BLaER1 treated with 17β-estradiol and CSF1 and Interleukin-3, amounts not matched to agents 10 nM and 100 nM (cell line): Measurements from ENCODE around the gene C22orf23.

Experiments used
- H3K27ac ChIP-seq, 11 experiments: shearing (Covaris generic); formaldehyde crosslinking; 2 replicates each; pipeline ENCODE4 v1.8.1; 2022
- H3K27me3 ChIP-seq, 11 experiments: shearing (Covaris generic); formaldehyde crosslinking; 2 replicates each; pipeline ENCODE4 v1.8.1; 2022
- H3K36me3 ChIP-seq, 11 experiments: shearing (Covaris generic); formaldehyde crosslinking; 2 replicates each; pipeline ENCODE4 v1.8.1; 2022
- H3K4me1 ChIP-seq, 10 experiments: shearing (Covaris generic); formaldehyde crosslinking; 2 replicates each; pipeline ENCODE4 v1.8.1; 2022
- H3K4me2 ChIP-seq, 11 experiments: shearing (Covaris generic); formaldehyde crosslinking; 2 replicates each; pipeline ENCODE4 v1.8.1; 2022
- H3K4me3 ChIP-seq, 10 experiments: shearing (Covaris generic); formaldehyde crosslinking; 2 replicates each; pipeline ENCODE4 v1.8.1; 2022
- H3K9ac ChIP-seq, 11 experiments: shearing (Covaris generic); formaldehyde crosslinking; 2 replicates each; pipeline ENCODE4 v1.8.1; 2022
- H3K9me3 ChIP-seq, 11 experiments: shearing (Covaris generic); formaldehyde crosslinking; replicated peaks in 1 of 11; 2 replicates each; pipeline ENCODE4 v1.8.1; 2022
- H4K20me1 ChIP-seq, 11 experiments: shearing (Covaris generic); formaldehyde crosslinking; 2 replicates each; pipeline ENCODE4 v1.8.1; 2022
- Cebpa-rat ChIP-seq, 11 experiments: shearing (Covaris generic); IDR thresholded peaks; 2 replicates each; pipeline ENCODE4 v1.8.1; 2022

The C22orf23 gene

GRCh38 chr22:37994049-37994448 is 40.6 kb upstream of the C22orf23 start:
- Histone ChIP-seq H4K20me1 (0 out of 22 replicates have a peak, but pooled peaks cover 0 to 4% (median 0%) of the 10 kb centered on the region in 11 experiments), H3K36me3 (no peaks in the 10 kb centered on the region), H3K4me3 (no peak overlapping the region), H3K9ac (0 out of 22 replicates have a peak overlapping the region, but pooled peaks of 1 of the 11 experiments have one; percentile 24), H3K9me3 (no peaks in the 10 kb centered on the region), H3K27me3 (no peaks in the 10 kb centered on the region), H3K4me2 (peak overlapping the region in 10 of 11 experiments; percentile 7 to 97 (median 94); a peak in 15 of 22 replicates), H3K4me1 (peaks cover 53 to 69% (median 57%) of the 10 kb centered on the region in 10 experiments), H3K27ac (peak overlapping the region in 4 of 11 experiments; percentile 1 to 44 (median 12); a peak in 2 of 22 replicates)
- no peak for TF ChIP-seq Cebpa-rat (IDR thresholded peaks at IDR 0.05)

- Histone ChIP-seq H3K4me2 (peak overlapping the region in 3 of 11 experiments; percentile 42 to 74 (median 62); a peak in 6 of 22 replicates), H3K4me1 (peaks cover 37 to 52% (median 42%) of the 10 kb centered on the region in 10 experiments), H3K36me3 (peaks cover 0 to 4% (median 0%) of the 10 kb centered on the region in 11 experiments; a peak in 3 of 22 replicates), H4K20me1 (0 out of 22 replicates have a peak, but pooled peaks cover 0 to 4% (median 0%) of the 10 kb centered on the region in 11 experiments), H3K4me3 (no peak overlapping the region), H3K9me3 (no peaks in the 10 kb centered on the region), H3K27ac (no peak overlapping the region), H3K9ac (no peak overlapping the region), H3K27me3 (no peaks in the 10 kb centered on the region)
- no peak for TF ChIP-seq Cebpa-rat (IDR thresholded peaks at IDR 0.05)
These were observed 38.5 kb upstream of the C22orf23 start for GRCh38 chr22:37991731-37992442.

GRCh38 chr22:37990862-37991261 is 37.5 kb upstream of the C22orf23 start:
- no peak for TF ChIP-seq Cebpa-rat (IDR thresholded peaks at IDR 0.05)
- Histone ChIP-seq H4K20me1 (0 out of 22 replicates have a peak, but pooled peaks cover 0 to 4% (median 0%) of the 10 kb centered on the region in 11 experiments), H3K27me3 (no peaks in the 10 kb centered on the region), H3K4me2 (no peak overlapping the region), H3K27ac (no peak overlapping the region), H3K9ac (no peak overlapping the region), H3K9me3 (no peaks in the 10 kb centered on the region), H3K36me3 (peaks cover 0 to 4% (median 0%) of the 10 kb centered on the region in 11 experiments; a peak in 3 of 22 replicates), H3K4me1 (peaks cover 37 to 52% (median 42%) of the 10 kb centered on the region in 10 experiments), H3K4me3 (no peak overlapping the region)

- H3K27ac ChIP-seq, result no peak overlapping the region
- H3K9ac ChIP-seq, result no peak overlapping the region
- no peaks in the 10 kb centered on the region for H3K27me3 ChIP-seq
- no peak for TF ChIP-seq Cebpa-rat (IDR thresholded peaks at IDR 0.05)
- H3K4me1 ChIP-seq, result peaks cover 37 to 49% (median 41%) of the 10 kb centered on the region in 10 experiments
- H4K20me1 ChIP-seq, result 0 out of 22 replicates have a peak, but pooled peaks cover 0 to 4% (median 0%) of the 10 kb centered on the region in 11 experiments
- no peak overlapping the region for H3K4me2 ChIP-seq
- peaks cover 0 to 4% (median 0%) of the 10 kb centered on the region in 11 experiments; a peak in 3 of 22 replicates for H3K36me3 ChIP-seq
- no peak overlapping the region for H3K4me3 ChIP-seq
- no peaks in the 10 kb centered on the region for H3K9me3 ChIP-seq
These were observed 36.9 kb upstream of the C22orf23 start for GRCh38 chr22:37990301-37990700.

- Histone ChIP-seq H3K9me3 (no peaks in the 10 kb centered on the region), H4K20me1 (0 out of 22 replicates have a peak, but pooled peaks cover 0 to 4% (median 0%) of the 10 kb centered on the region in 11 experiments), H3K4me1 (peaks cover 34 to 47% (median 37%) of the 10 kb centered on the region in 10 experiments), H3K27me3 (no peaks in the 10 kb centered on the region), H3K4me3 (no peak overlapping the region), H3K9ac (no peak overlapping the region), H3K27ac (no peak overlapping the region), H3K4me2 (no peak overlapping the region), H3K36me3 (peaks cover 0 to 4% (median 0%) of the 10 kb centered on the region in 11 experiments; a peak in 3 of 22 replicates)
- TF ChIP-seq Cebpa-rat (IDR thresholded peaks at IDR 0.05), result no peak
These were observed 36.0 kb upstream of the C22orf23 start for GRCh38 chr22:37989146-37990045.

GRCh38 chr22:37986371-37986770 is 33.0 kb upstream of the C22orf23 start:
- peak overlapping the region in 6 of 11 experiments; percentile 11 to 59 (median 32); a peak in 6 of 22 replicates for H3K9ac ChIP-seq
- no peak overlapping the region for H3K4me3 ChIP-seq
- peak overlapping the region; percentile 48 to 80 (median 63); a peak in 21 of 22 replicates for H3K4me2 ChIP-seq
- H3K4me1 ChIP-seq, result peaks cover 13 to 60% (median 56%) of the 10 kb centered on the region in 10 experiments
- H3K36me3 ChIP-seq, result peaks cover 0 to 11% (median 6%) of the 10 kb centered on the region in 11 experiments; a peak in 5 of 22 replicates
- peaks cover 0 to 15% (median 0%) of the 10 kb centered on the region in 11 experiments; a peak in 2 of 22 replicates for H4K20me1 ChIP-seq
- no peaks in the 10 kb centered on the region for H3K27me3 ChIP-seq
- peak overlapping the region in 4 of 11 experiments; percentile 1 to 53 (median 37); a peak in 3 of 22 replicates for H3K27ac ChIP-seq
- no peak for TF ChIP-seq Cebpa-rat (IDR thresholded peaks at IDR 0.05)
- peaks cover 0 to 9% (median 0%) of the 10 kb centered on the region in 11 experiments; a peak in 5 of 22 replicates for H3K9me3 ChIP-seq

- peaks cover 0 to 11% (median 6%) of the 10 kb centered on the region in 11 experiments; a peak in 5 of 22 replicates for H3K36me3 ChIP-seq
- H3K4me2 ChIP-seq, result peak overlapping the region; percentile 48 to 80 (median 63); a peak in 20 of 22 replicates
- no peak overlapping the region for H3K4me3 ChIP-seq
- peaks cover 13 to 66% (median 62%) of the 10 kb centered on the region in 10 experiments for H3K4me1 ChIP-seq
- H3K27me3 ChIP-seq, result no peaks in the 10 kb centered on the region
- H3K27ac ChIP-seq, result peak overlapping the region in 4 of 11 experiments; percentile 1 to 53 (median 37); a peak in 2 of 22 replicates
- H3K9ac ChIP-seq, result peak overlapping the region in 4 of 11 experiments; percentile 11 to 59 (median 32); a peak in 4 of 22 replicates
- H3K9me3 ChIP-seq, result peaks cover 0 to 9% (median 0%) of the 10 kb centered on the region in 11 experiments; a peak in 5 of 22 replicates
- H4K20me1 ChIP-seq, result peaks cover 0 to 16% (median 0%) of the 10 kb centered on the region in 11 experiments; a peak in 2 of 22 replicates
- TF ChIP-seq Cebpa-rat (IDR thresholded peaks at IDR 0.05), result no peak
These were observed 32.4 kb upstream of the C22orf23 start for GRCh38 chr22:37985751-37986281.
